Caco-2 (cell line): ENCODE results near the gene LRMDA. TPM values are rescaled to one million over a fixed set of nuclear protein-coding genes. Genes with fewer than 3 reads are reported as not detected.

Experiments
- BruUV-seq: library from RNA; stranded (reverse); fragments of 400-500 nt; replicated peaks from 2 replicates; lab custom pipeline; 2021; lab: Mats Ljungman, UMichigan
- CTCF ChIA-PET: fragments of 300-600 bp; sonication (Branson Sonifier 250); formaldehyde crosslinking; loops from one replicate; lab custom pipeline; 2022; ENCODE audit warnings: antibody characterized with exemption; lab: Charles Lee
- POLR2A ChIA-PET: fragments of 300-600 bp; sonication (Branson Sonifier 250); formaldehyde crosslinking; loops from one replicate; lab custom pipeline; 2022; ENCODE audit warnings: antibody characterized with exemption; lab: Charles Lee
- DNase-seq, 2 experiments: peaks; one replicate each; pipeline versions ENCODE4 v3.0.0 to v3.0.0-alpha.2; 2020 to 2022
- H3K27me3 ChIP-seq: replicated peaks from 2 replicates; pipeline ENCODE4 v1.6.0; 2011; ENCODE audit warnings: low read length; ENCODE audit not compliant: control insufficient read depth, insufficient read depth
- H3K36me3 ChIP-seq: 2 replicates; pipeline ENCODE4 v1.5.1; 2011; ENCODE audit warnings: low read length; ENCODE audit not compliant: control insufficient read depth, insufficient read depth
- H3K4me1 ChIP-seq: fragments of 250-450 bp; sonication (Bioruptor Pico); 2 replicates; pipeline ENCODE4 v1.5.1; 2020; ENCODE audit warnings: mild to moderate bottlenecking
- H3K4me3 ChIP-seq: 2 replicates; pipeline ENCODE4 v1.5.1; 2011; ENCODE audit warnings: low read depth, mild to moderate bottlenecking, control low read depth, low read length
- H3K9me3 ChIP-seq: fragments of 250-450 bp; sonication (Bioruptor Pico); 2 replicates; pipeline ENCODE4 v1.5.1; 2020; ENCODE audit warnings: mild to moderate bottlenecking, moderate library complexity
- H3K27ac Mint-ChIP-seq: one replicate; pipeline ENCODE4 v1.8.0; 2022; ENCODE audit warnings: mixed read lengths; ENCODE audit not compliant: unreplicated experiment
- H3K27me3 Mint-ChIP-seq: one replicate; pipeline ENCODE4 v1.8.0; 2022; ENCODE audit warnings: mixed read lengths; ENCODE audit not compliant: insufficient read depth, unreplicated experiment
- H3K36me3 Mint-ChIP-seq: one replicate; pipeline ENCODE4 v1.8.0; 2022; ENCODE audit warnings: mild to moderate bottlenecking, mixed read lengths; ENCODE audit not compliant: insufficient read depth, unreplicated experiment
- H3K4me1 Mint-ChIP-seq: one replicate; pipeline ENCODE4 v1.8.0; 2022; ENCODE audit warnings: low read depth, mixed read lengths; ENCODE audit not compliant: unreplicated experiment
- H3K4me3 Mint-ChIP-seq: one replicate; pipeline ENCODE4 v1.8.0; 2022; ENCODE audit warnings: mild to moderate bottlenecking, moderate library complexity, mixed read lengths; ENCODE audit not compliant: unreplicated experiment
- H3K9me3 Mint-ChIP-seq: one replicate; pipeline ENCODE4 v1.8.0; 2022; ENCODE audit warnings: mixed read lengths; ENCODE audit not compliant: unreplicated experiment
- intact Hi-C: fragments of 100-400 bp; cut with micrococcal nuclease; formaldehyde crosslinking; loops from one replicate; pipeline ENCODE4 v1.10.0; 2022; ENCODE audit not compliant: unreplicated experiment
- total RNA-seq: library from RNA; stranded (reverse); gene quantifications from 2 replicates; pipeline ENCODE4 v1.2.3, GENCODE V29; 2022
- TF ChIP-seq, protein P1 (sequence below), 2 experiments: fragments of 200-600 bp in 1 of 2; IDR thresholded peaks; 1 replicate in 1 of 2; 2 replicates in 1 of 2; pipeline versions ENCODE4 v1.5.1 to v1.8.0; 2011 to 2022; ENCODE audit warnings: antibody characterized with exemption in 1 of 2, control low read depth in 1 of 2, inconsistent platforms in 1 of 2, low read depth in 1 of 2, low read length in 1 of 2, mild to moderate bottlenecking in 1 of 2, moderate library complexity in 1 of 2; ENCODE audit not compliant: insufficient read depth in 1 of 2, severe bottlenecking in 1 of 2, unreplicated experiment in 1 of 2

LRMDA gene
- total RNA-seq, 1 experiment from 2014 or later: 18.5 TPM

DNA sequence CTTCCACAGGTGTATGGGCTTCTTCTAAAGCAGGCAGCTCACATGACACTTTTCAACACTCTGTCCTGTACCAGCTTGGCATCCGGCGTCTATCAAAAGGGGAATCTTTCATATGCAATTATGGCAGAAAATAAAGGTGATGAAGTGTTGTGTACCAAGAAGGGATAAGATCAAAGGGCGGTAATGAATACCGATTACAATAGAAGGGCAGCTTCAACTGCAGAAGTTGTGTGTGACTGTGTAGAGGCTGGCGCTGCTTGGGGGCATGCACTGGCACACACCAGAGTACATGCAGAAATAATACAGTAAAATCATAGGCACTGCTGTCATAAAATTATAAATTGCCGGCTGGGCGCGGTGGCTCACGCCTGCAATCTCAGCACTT, 744.7 kb downstream of the LRMDA start:
- POLR2A ChIA-PET: no interaction called here

DNA sequence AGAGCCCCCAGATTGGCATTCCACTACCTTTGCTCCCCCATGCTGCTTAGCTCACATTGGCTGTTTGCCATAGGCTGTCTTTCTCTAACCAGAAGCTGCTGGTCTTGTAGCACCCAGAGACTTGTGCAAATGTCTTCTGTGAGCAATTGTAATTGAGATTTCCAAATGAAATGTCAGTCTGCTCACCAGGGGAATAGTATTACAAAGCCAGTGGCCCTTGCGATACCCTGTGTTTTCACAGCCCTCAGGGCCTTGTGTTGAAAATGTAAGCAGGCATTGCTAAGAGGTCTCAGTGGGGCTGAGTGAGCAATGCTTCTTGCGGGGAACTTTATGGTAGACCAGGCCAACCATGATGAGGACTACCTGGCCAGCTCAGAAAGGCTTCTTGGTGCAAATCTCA, 746.5 kb downstream of the LRMDA start:
- CTCF ChIA-PET: no interaction called here
- H3K4me1 ChIP-seq: peaks cover 26% of the 10 kb centered on the region

More for the DNA sequence above, 744.7 kb downstream of the LRMDA start:
- intact Hi-C loops: no loop called here
- H3K27me3 Mint-ChIP-seq: no peaks in the 10 kb centered on the region
- H3K4me1 Mint-ChIP-seq: peaks cover 23% of the 10 kb centered on the region
- CTCF ChIA-PET: no interaction called here
- H3K36me3 Mint-ChIP-seq: peaks cover 7% of the 10 kb centered on the region
- no peak overlapping the region for H3K4me3 ChIP-seq
- peaks cover 25% of the 10 kb centered on the region for H3K9me3 Mint-ChIP-seq
- H3K27ac Mint-ChIP-seq: peak overlapping the region; percentile 28
- H3K4me1 ChIP-seq: peaks cover 8% of the 10 kb centered on the region
- H3K4me3 Mint-ChIP-seq: no peak overlapping the region
- TF ChIP-seq, protein P1, sequence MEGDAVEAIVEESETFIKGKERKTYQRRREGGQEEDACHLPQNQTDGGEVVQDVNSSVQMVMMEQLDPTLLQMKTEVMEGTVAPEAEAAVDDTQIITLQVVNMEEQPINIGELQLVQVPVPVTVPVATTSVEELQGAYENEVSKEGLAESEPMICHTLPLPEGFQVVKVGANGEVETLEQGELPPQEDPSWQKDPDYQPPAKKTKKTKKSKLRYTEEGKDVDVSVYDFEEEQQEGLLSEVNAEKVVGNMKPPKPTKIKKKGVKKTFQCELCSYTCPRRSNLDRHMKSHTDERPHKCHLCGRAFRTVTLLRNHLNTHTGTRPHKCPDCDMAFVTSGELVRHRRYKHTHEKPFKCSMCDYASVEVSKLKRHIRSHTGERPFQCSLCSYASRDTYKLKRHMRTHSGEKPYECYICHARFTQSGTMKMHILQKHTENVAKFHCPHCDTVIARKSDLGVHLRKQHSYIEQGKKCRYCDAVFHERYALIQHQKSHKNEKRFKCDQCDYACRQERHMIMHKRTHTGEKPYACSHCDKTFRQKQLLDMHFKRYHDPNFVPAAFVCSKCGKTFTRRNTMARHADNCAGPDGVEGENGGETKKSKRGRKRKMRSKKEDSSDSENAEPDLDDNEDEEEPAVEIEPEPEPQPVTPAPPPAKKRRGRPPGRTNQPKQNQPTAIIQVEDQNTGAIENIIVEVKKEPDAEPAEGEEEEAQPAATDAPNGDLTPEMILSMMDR (IDR thresholded peaks at IDR 0.05; ENCODE audit: insufficient read depth in 1 of 2, low read depth in 1 of 2, low read length in 1 of 2, severe bottlenecking in 1 of 2, unreplicated experiment in 1 of 2): no peak
- no peaks in the 10 kb centered on the region for H3K27me3 ChIP-seq
- H3K36me3 ChIP-seq: no peaks in the 10 kb centered on the region
- DNase-seq: no peak
- no TSS peak for BruUV-seq
- peaks cover 6% of the 10 kb centered on the region; the same call in 1 of the 2 replicates for H3K9me3 ChIP-seq

DNA sequence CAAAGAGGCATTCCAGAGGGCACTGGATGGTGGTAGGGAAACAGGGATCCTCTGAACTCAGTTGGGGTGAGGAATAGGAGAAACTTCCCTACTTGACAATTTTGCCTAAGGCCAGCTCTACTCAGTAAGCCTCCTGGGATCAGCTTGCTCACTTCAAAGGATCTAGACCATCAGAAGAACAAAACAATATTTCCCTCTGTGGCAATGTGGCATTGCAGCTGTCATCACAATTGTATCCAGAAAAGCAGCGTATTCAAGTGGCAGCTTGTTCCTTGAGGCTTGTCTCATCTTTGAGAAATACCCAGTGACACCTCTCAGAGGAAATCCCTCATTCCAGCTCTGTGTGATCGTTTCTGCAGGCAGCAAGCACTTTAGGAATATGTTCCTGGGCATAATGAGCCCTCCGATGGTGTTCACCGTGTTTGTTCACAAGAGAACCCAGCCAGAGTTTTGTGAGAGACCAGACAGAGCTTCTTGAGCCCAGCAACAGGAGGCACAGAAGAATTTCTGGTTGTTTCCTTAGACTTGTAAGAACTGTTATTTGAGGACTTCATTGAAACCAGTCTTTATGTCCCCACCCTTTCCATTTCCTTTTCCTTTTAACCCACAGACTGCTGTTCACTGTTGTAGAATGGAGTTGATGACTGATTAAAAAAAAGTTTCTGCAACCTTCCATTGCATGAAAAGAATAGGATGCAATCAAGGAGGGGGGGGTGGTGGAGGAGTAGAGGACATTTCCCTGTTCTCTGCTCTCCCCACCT, 747.3 kb downstream of the LRMDA start:
- POLR2A ChIA-PET: no interaction called here
- Mint-ChIP-seq H3K27ac (peak overlapping the region; percentile 62), H3K4me1 (peaks cover 42% of the 10 kb centered on the region), H3K36me3 (peaks cover 18% of the 10 kb centered on the region), H3K27me3 (no peaks in the 10 kb centered on the region), H3K4me3 (no peak overlapping the region), H3K9me3 (peaks cover 25% of the 10 kb centered on the region)
- peaks cover 6% of the 10 kb centered on the region; the same call in 1 of the 2 replicates for H3K9me3 ChIP-seq
- H3K4me1 ChIP-seq: peaks cover 32% of the 10 kb centered on the region
- no peak overlapping the region for H3K4me3 ChIP-seq
- intact Hi-C loops: no loop called here
- CTCF ChIA-PET: no interaction called here
- no TSS peak for BruUV-seq
- no peaks in the 10 kb centered on the region for H3K27me3 ChIP-seq
- H3K36me3 ChIP-seq: no peaks in the 10 kb centered on the region
- DNase-seq: no peak
- TF ChIP-seq, protein P1 (IDR thresholded peaks at IDR 0.05; ENCODE audit: insufficient read depth in 1 of 2, low read depth in 1 of 2, low read length in 1 of 2, severe bottlenecking in 1 of 2, unreplicated experiment in 1 of 2): no peak

More for the DNA sequence above, 746.5 kb downstream of the LRMDA start:
- H3K36me3 Mint-ChIP-seq: peaks cover 18% of the 10 kb centered on the region
- H3K27me3 ChIP-seq: no peaks in the 10 kb centered on the region
- H3K27ac Mint-ChIP-seq: peak overlapping the region; percentile 50
- no peak for DNase-seq
- H3K4me1 Mint-ChIP-seq: peaks cover 41% of the 10 kb centered on the region
- no peak overlapping the region for H3K4me3 Mint-ChIP-seq
- H3K4me3 ChIP-seq: no peak overlapping the region
- TF ChIP-seq, protein P1 (IDR thresholded peaks at IDR 0.05; ENCODE audit: insufficient read depth in 1 of 2, low read depth in 1 of 2, low read length in 1 of 2, severe bottlenecking in 1 of 2, unreplicated experiment in 1 of 2): no peak
- H3K36me3 ChIP-seq: no peaks in the 10 kb centered on the region
- H3K9me3 ChIP-seq: peaks cover 6% of the 10 kb centered on the region; the same call in 1 of the 2 replicates
- POLR2A ChIA-PET: no interaction called here
- BruUV-seq: no TSS peak
- peaks cover 30% of the 10 kb centered on the region for H3K9me3 Mint-ChIP-seq
- no peaks in the 10 kb centered on the region for H3K27me3 Mint-ChIP-seq
- intact Hi-C loops: no loop called here
